Activated naive CD4-positive, alpha-beta T cell treated with anti-CD3 and anti-CD28 coated beads, Interleukin-2, amount 50 U/mL, for 24 hours (primary cell): ENCODE data around the gene ADAT3.

Source experiments
- H3K27ac Mint-ChIP-seq: one replicate; pipeline ENCODE4 v1.8.0; 2021; ENCODE audit warnings: mild to moderate bottlenecking, mixed read lengths
- H3K27me3 Mint-ChIP-seq: one replicate; pipeline ENCODE4 v1.8.0; 2021; ENCODE audit warnings: mixed read lengths
- H3K36me3 Mint-ChIP-seq: one replicate; pipeline ENCODE4 v1.8.0; 2021; ENCODE audit warnings: mixed read lengths
- H3K4me1 Mint-ChIP-seq: one replicate; pipeline ENCODE4 v1.8.0; 2021; ENCODE audit warnings: mixed read lengths
- H3K4me3 Mint-ChIP-seq: one replicate; pipeline ENCODE4 v1.8.0; 2021; ENCODE audit warnings: mild to moderate bottlenecking, mixed read lengths
- H3K9me3 Mint-ChIP-seq: one replicate; pipeline ENCODE4 v1.8.0; 2021; ENCODE audit warnings: mixed read lengths

The ADAT3 gene

GRCh38 chr19:1949304-1950101 lies 44.3 kb downstream of the ADAT3 start:
- H3K4me3 Mint-ChIP-seq = no peak overlapping the region

GRCh38 chr19:1950640-1951039 lies 45.4 kb downstream of the ADAT3 start:
- no peaks in the 10 kb centered on the region for H3K9me3 Mint-ChIP-seq
- no peak overlapping the region for H3K4me3 Mint-ChIP-seq
- H3K36me3 Mint-ChIP-seq = no peaks in the 10 kb centered on the region
- H3K27ac Mint-ChIP-seq = no peak overlapping the region
- no peaks in the 10 kb centered on the region for H3K27me3 Mint-ChIP-seq
- H3K4me1 Mint-ChIP-seq = peaks cover 19% of the 10 kb centered on the region

More at GRCh38 chr19:1949304-1950101, 44.3 kb downstream of the ADAT3 start:
- no peaks in the 10 kb centered on the region for H3K36me3 Mint-ChIP-seq
- no peaks in the 10 kb centered on the region for H3K9me3 Mint-ChIP-seq
- peaks cover 24% of the 10 kb centered on the region for H3K4me1 Mint-ChIP-seq
- H3K27me3 Mint-ChIP-seq = no peaks in the 10 kb centered on the region
- no peak overlapping the region for H3K27ac Mint-ChIP-seq

- Mint-ChIP-seq H3K4me1 (peaks cover 23% of the 10 kb centered on the region), H3K27me3 (no peaks in the 10 kb centered on the region), H3K9me3 (no peaks in the 10 kb centered on the region), H3K36me3 (no peaks in the 10 kb centered on the region), H3K27ac (no peak overlapping the region), H3K4me3 (no peak overlapping the region)
These were observed 47.4 kb downstream of the ADAT3 start for GRCh38 chr19:1952635-1953034.

- Mint-ChIP-seq H3K27me3 (no peaks in the 10 kb centered on the region), H3K9me3 (no peaks in the 10 kb centered on the region), H3K4me1 (peaks cover 23% of the 10 kb centered on the region), H3K4me3 (no peak overlapping the region), H3K27ac (no peak overlapping the region), H3K36me3 (no peaks in the 10 kb centered on the region)
These were observed 47.8 kb downstream of the ADAT3 start for GRCh38 chr19:1953037-1953436.

- Mint-ChIP-seq H3K9me3 (no peaks in the 10 kb centered on the region), H3K36me3 (no peaks in the 10 kb centered on the region), H3K27ac (no peak overlapping the region), H3K27me3 (no peaks in the 10 kb centered on the region), H3K4me1 (peaks cover 20% of the 10 kb centered on the region), H3K4me3 (no peak overlapping the region)
These were observed 48.4 kb downstream of the ADAT3 start for GRCh38 chr19:1953441-1954094.

- Mint-ChIP-seq H3K27ac (no peak overlapping the region), H3K9me3 (no peaks in the 10 kb centered on the region), H3K36me3 (no peaks in the 10 kb centered on the region), H3K27me3 (no peaks in the 10 kb centered on the region), H3K4me3 (no peak overlapping the region), H3K4me1 (peaks cover 16% of the 10 kb centered on the region)
These were observed 49.3 kb downstream of the ADAT3 start for GRCh38 chr19:1954532-1954933.

GRCh38 chr19:1955171-1956121 lies 50.2 kb downstream of the ADAT3 start:
- Mint-ChIP-seq H3K4me1 (peaks cover 16% of the 10 kb centered on the region), H3K36me3 (no peaks in the 10 kb centered on the region), H3K27me3 (no peaks in the 10 kb centered on the region), H3K9me3 (no peaks in the 10 kb centered on the region), H3K4me3 (peak overlapping the region; percentile 7), H3K27ac (no peak overlapping the region)

- no peaks in the 10 kb centered on the region for H3K27me3 Mint-ChIP-seq
- H3K27ac Mint-ChIP-seq = no peak overlapping the region
- H3K4me3 Mint-ChIP-seq = no peak overlapping the region
- H3K36me3 Mint-ChIP-seq = no peaks in the 10 kb centered on the region
- no peaks in the 10 kb centered on the region for H3K9me3 Mint-ChIP-seq
- H3K4me1 Mint-ChIP-seq = peaks cover 16% of the 10 kb centered on the region
These were observed 50.9 kb downstream of the ADAT3 start for GRCh38 chr19:1956122-1956494.

GRCh38 chr19:1956868-1957492 lies 51.8 kb downstream of the ADAT3 start:
- Mint-ChIP-seq H3K4me3 (no peak overlapping the region), H3K36me3 (no peaks in the 10 kb centered on the region), H3K27ac (no peak overlapping the region), H3K27me3 (no peaks in the 10 kb centered on the region), H3K4me1 (peaks cover 16% of the 10 kb centered on the region), H3K9me3 (no peaks in the 10 kb centered on the region)

GRCh38 chr19:1957562-1958248 lies 52.5 kb downstream of the ADAT3 start:
- Mint-ChIP-seq H3K27ac (no peak overlapping the region), H3K9me3 (no peaks in the 10 kb centered on the region), H3K27me3 (no peaks in the 10 kb centered on the region), H3K4me1 (peaks cover 12% of the 10 kb centered on the region), H3K4me3 (no peak overlapping the region), H3K36me3 (no peaks in the 10 kb centered on the region)

- Mint-ChIP-seq H3K36me3 (no peaks in the 10 kb centered on the region), H3K4me1 (peaks cover 12% of the 10 kb centered on the region), H3K27me3 (no peaks in the 10 kb centered on the region), H3K9me3 (no peaks in the 10 kb centered on the region), H3K27ac (no peak overlapping the region), H3K4me3 (no peak overlapping the region)
These were observed 54.9 kb downstream of the ADAT3 start for GRCh38 chr19:1959928-1960589.

- H3K27me3 Mint-ChIP-seq = no peaks in the 10 kb centered on the region
- H3K36me3 Mint-ChIP-seq = no peaks in the 10 kb centered on the region
- H3K27ac Mint-ChIP-seq = no peak overlapping the region
- H3K9me3 Mint-ChIP-seq = no peaks in the 10 kb centered on the region
- H3K4me1 Mint-ChIP-seq = peaks cover 17% of the 10 kb centered on the region
- H3K4me3 Mint-ChIP-seq = no peak overlapping the region
These were observed 56.0 kb downstream of the ADAT3 start for GRCh38 chr19:1961000-1961883.

GRCh38 chr19:1962674-1963073 lies 57.5 kb downstream of the ADAT3 start:
- no peaks in the 10 kb centered on the region for H3K36me3 Mint-ChIP-seq
- peaks cover 20% of the 10 kb centered on the region for H3K4me1 Mint-ChIP-seq
- no peaks in the 10 kb centered on the region for H3K9me3 Mint-ChIP-seq
- no peak overlapping the region for H3K27ac Mint-ChIP-seq
- no peak overlapping the region for H3K4me3 Mint-ChIP-seq
- no peaks in the 10 kb centered on the region for H3K27me3 Mint-ChIP-seq
